ENCODE results near the gene NGLY1. TPM values are rescaled to one million over a fixed set of nuclear protein-coding genes. Genes with fewer than 3 reads are reported as not detected.
A peak's percentile ranks its signal among the peaks of the same experiment; 100 is the strongest.

Gene NGLY1
- total RNA-seq, 5 donors from 2014 or later (not counting 1 experiment from before 2014, with no cell fraction given), result 58.6 to 67.0 (median 61.4) TPM

GRCh38 chr3:25787689-25788088, 4.4 kb upstream of the NGLY1 start:
- CTCF ChIA-PET, result no interaction called here
- Mint-ChIP-seq H3K4me1 (peaks cover 50 to 51% (median 50%) of the 10 kb centered on the region in 3 donors), H3K27ac (no peak overlapping the region)

GRCh38 chr3:25785826-25786225, 2.6 kb upstream of the NGLY1 start:
- Histone ChIP-seq H3K27me3 (replicated peaks in 1 of 2; ENCODE audit: control insufficient read depth in 2 of 2, extremely low read depth in 1 of 2, insufficient read depth in 2 of 2, low read length in 1 of 2) (no peaks in the 10 kb centered on the region), H3K4me1 (ENCODE audit: control insufficient read depth in 1 of 2, extremely low read depth in 1 of 2, insufficient read depth in 2 of 2, low read length in 2 of 2) (peaks cover 22 to 25% of the 10 kb centered on the region in 2 experiments), H3K27ac (ENCODE audit: low read length) (no peak overlapping the region), H3K4me3 (ENCODE audit: control insufficient read depth in 1 of 2, extremely low read depth in 1 of 2, low read length in 1 of 2) (no peak overlapping the region), H3K36me3 (ENCODE audit: control insufficient read depth in 2 of 2, extremely low read depth in 1 of 2, insufficient read depth in 1 of 2, low read length in 1 of 2) (peaks cover 0 to 3% of the 10 kb centered on the region in 2 donors), H3K9me3 (no peaks in the 10 kb centered on the region)
- Mint-ChIP-seq H3K4me1 (peaks cover 48 to 52% (median 50%) of the 10 kb centered on the region in 3 donors), H3K4me3 (no peak overlapping the region), H3K27me3 (no peaks in the 10 kb centered on the region), H3K9me3 (no peaks in the 10 kb centered on the region), H3K36me3 (peaks cover under 1% of the 10 kb centered on the region), H3K27ac (no peak overlapping the region)
- WGBS (ENCODE audit: insufficient coverage), result no CpG with 5 or more reads among the region's 3 CpGs
- ChIA-PET POLR2A (interaction anchor here in 1 of 2 donors (0.6 kb wide), 1 partner anchor 48 kb away, joined by 11 read pairs; no protein-coding TSS in a partner anchor), CTCF (no interaction called here)
- DNase-seq (no peak), ATAC-seq (replicated peaks in 1 of 4) (no peak)

More at GRCh38 chr3:25787689-25788088, 4.4 kb upstream of the NGLY1 start:
- Mint-ChIP-seq H3K4me3 (peak overlapping the region in 1 of 3 donors; percentile 18), H3K9me3 (no peaks in the 10 kb centered on the region), H3K36me3 (peaks cover 2% of the 10 kb centered on the region), H3K27me3 (no peaks in the 10 kb centered on the region)
- no peaks in the 10 kb centered on the region for H3K27me3 ChIP-seq (replicated peaks in 1 of 2; ENCODE audit: control insufficient read depth in 2 of 2, extremely low read depth in 1 of 2, insufficient read depth in 2 of 2, low read length in 1 of 2)
- DNase-seq (no peak), ATAC-seq (replicated peaks in 1 of 4) (no peak)
- no peaks in the 10 kb centered on the region for H3K36me3 ChIP-seq (ENCODE audit: control insufficient read depth in 2 of 2, extremely low read depth in 1 of 2, insufficient read depth in 1 of 2, low read length in 1 of 2)
- POLR2A ChIA-PET, result no interaction called here
- WGBS (ENCODE audit: insufficient coverage), result 90% methylated on average over 2 of the region's 3 CpGs
- no peaks in the 10 kb centered on the region for H3K9me3 ChIP-seq
- H3K4me3 ChIP-seq (ENCODE audit: control insufficient read depth in 1 of 2, extremely low read depth in 1 of 2, low read length in 1 of 2), result no peak overlapping the region
- no peak overlapping the region for H3K27ac ChIP-seq (ENCODE audit: low read length)
- peaks cover 13 to 18% of the 10 kb centered on the region in 2 experiments for H3K4me1 ChIP-seq (ENCODE audit: control insufficient read depth in 1 of 2, extremely low read depth in 1 of 2, insufficient read depth in 2 of 2, low read length in 2 of 2)

GRCh38 chr3:25784971-25785370, 1.7 kb upstream of the NGLY1 start:
- H3K27ac Mint-ChIP-seq, result no peak overlapping the region
- H3K4me3 Mint-ChIP-seq, result peak overlapping the region in 2 of 3 donors; percentile 82 to 83

GRCh38 chr3:25783661-25784512, 644 bp upstream of the NGLY1 start:
- Mint-ChIP-seq H3K27ac (peak overlapping the region; percentile 22 to 55), H3K4me3 (peak overlapping the region; percentile 81 to 83 (median 82)), H3K9me3 (no peaks in the 10 kb centered on the region), H3K27me3 (no peaks in the 10 kb centered on the region), H3K4me1 (peaks cover 50 to 52% (median 50%) of the 10 kb centered on the region in 3 donors), H3K36me3 (no peaks in the 10 kb centered on the region)
- Histone ChIP-seq H3K36me3 (ENCODE audit: control insufficient read depth in 2 of 2, extremely low read depth in 1 of 2, insufficient read depth in 1 of 2, low read length in 1 of 2) (peaks cover 0 to 3% of the 10 kb centered on the region in 2 donors), H3K9me3 (no peaks in the 10 kb centered on the region), H3K27ac (ENCODE audit: low read length) (peak overlapping the region; percentile 72), H3K4me3 (ENCODE audit: control insufficient read depth in 1 of 2, extremely low read depth in 1 of 2, low read length in 1 of 2) (peak overlapping the region; percentile 69 to 84), H3K27me3 (replicated peaks in 1 of 2; ENCODE audit: control insufficient read depth in 2 of 2, extremely low read depth in 1 of 2, insufficient read depth in 2 of 2, low read length in 1 of 2) (no peaks in the 10 kb centered on the region), H3K4me1 (ENCODE audit: control insufficient read depth in 1 of 2, extremely low read depth in 1 of 2, insufficient read depth in 2 of 2, low read length in 2 of 2) (peaks cover 17 to 26% of the 10 kb centered on the region in 2 experiments)
- DNase-seq (peak in 4 of 35 experiments; percentile 1 to 4 (median 2)), ATAC-seq (replicated peaks in 1 of 4) (peak; percentile 14 to 45 (median 26))
- ChIA-PET CTCF (interaction anchor here (0.6 to 2.0 kb wide), 9 partner anchors 11 to 1839 kb away, joined by 3 to 11 read pairs (median 4); no protein-coding TSS in a partner anchor), POLR2A (interaction anchor here (0.6 to 1.3 kb wide), 3 partner anchors 18 to 134 kb away, joined by 3 to 7 read pairs (median 5); no protein-coding TSS in a partner anchor)
- 1% methylated on average over 10 of the region's 34 CpGs for WGBS (ENCODE audit: insufficient coverage)

More at GRCh38 chr3:25784971-25785370, 1.7 kb upstream of the NGLY1 start:
- peaks cover 0 to 3% of the 10 kb centered on the region in 2 donors for H3K36me3 ChIP-seq (ENCODE audit: control insufficient read depth in 2 of 2, extremely low read depth in 1 of 2, insufficient read depth in 1 of 2, low read length in 1 of 2)
- WGBS (ENCODE audit: insufficient coverage), result no CpG with 5 or more reads among the region's 1 CpG
- no peak overlapping the region for H3K27ac ChIP-seq (ENCODE audit: low read length)
- Mint-ChIP-seq H3K9me3 (no peaks in the 10 kb centered on the region), H3K4me1 (peaks cover 47 to 54% (median 50%) of the 10 kb centered on the region in 3 donors), H3K36me3 (no peaks in the 10 kb centered on the region), H3K27me3 (no peaks in the 10 kb centered on the region)
- no peak for ATAC-seq (replicated peaks in 1 of 4)
- no peaks in the 10 kb centered on the region for H3K27me3 ChIP-seq (replicated peaks in 1 of 2; ENCODE audit: control insufficient read depth in 2 of 2, extremely low read depth in 1 of 2, insufficient read depth in 2 of 2, low read length in 1 of 2)
- H3K4me1 ChIP-seq (ENCODE audit: control insufficient read depth in 1 of 2, extremely low read depth in 1 of 2, insufficient read depth in 2 of 2, low read length in 2 of 2), result peaks cover 23 to 26% of the 10 kb centered on the region in 2 experiments
- POLR2A ChIA-PET, result interaction anchor here in 1 of 2 donors (0.7 kb wide), 2 partner anchors 11 to 116 kb away, joined by 8 to 10 read pairs; no protein-coding TSS in a partner anchor
- DNase-seq, result no peak
- H3K9me3 ChIP-seq, result no peaks in the 10 kb centered on the region
- CTCF ChIA-PET, result no interaction called here
- H3K4me3 ChIP-seq (ENCODE audit: control insufficient read depth in 1 of 2, extremely low read depth in 1 of 2, low read length in 1 of 2), result no peak overlapping the region

DNA sequence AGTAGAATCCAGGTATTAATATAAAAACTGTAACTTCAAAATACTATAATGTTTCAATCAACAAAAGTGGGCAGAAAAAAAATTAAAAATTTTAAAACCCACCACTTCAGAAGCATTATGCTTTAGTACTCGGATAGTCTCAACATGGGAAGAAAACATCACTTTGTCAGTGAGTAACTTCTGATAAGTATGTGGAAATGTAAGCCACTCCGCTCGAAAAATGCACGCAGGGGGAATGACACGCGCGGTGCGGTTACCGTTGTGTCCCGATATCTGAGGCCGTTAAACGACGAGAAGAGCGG, 656 bp downstream of the NGLY1 start:
- Histone ChIP-seq H3K36me3 (ENCODE audit: control insufficient read depth in 2 of 2, extremely low read depth in 1 of 2, insufficient read depth in 1 of 2, low read length in 1 of 2) (peaks cover 0 to 6% of the 10 kb centered on the region in 2 donors), H3K27ac (ENCODE audit: low read length) (peak overlapping the region; percentile 79), H3K4me1 (ENCODE audit: control insufficient read depth in 1 of 2, extremely low read depth in 1 of 2, insufficient read depth in 2 of 2, low read length in 2 of 2) (peaks cover 17 to 26% of the 10 kb centered on the region in 2 experiments), H3K27me3 (replicated peaks in 1 of 2; ENCODE audit: control insufficient read depth in 2 of 2, extremely low read depth in 1 of 2, insufficient read depth in 2 of 2, low read length in 1 of 2) (no peaks in the 10 kb centered on the region), H3K4me3 (ENCODE audit: control insufficient read depth in 1 of 2, extremely low read depth in 1 of 2, low read length in 1 of 2) (peak overlapping the region; percentile 64 to 96), H3K9me3 (no peaks in the 10 kb centered on the region)
- peak overlapping the region; percentile 78 to 89 for H3K27ac Mint-ChIP-seq
- peak overlapping the region; percentile 83 to 90 (median 90) for H3K4me3 Mint-ChIP-seq
- DNase-seq (no peak), ATAC-seq (replicated peaks in 1 of 4) (no peak)
- H3K4me1 Mint-ChIP-seq, result peaks cover 40 to 49% (median 49%) of the 10 kb centered on the region in 3 donors
- ChIA-PET CTCF (interaction anchor here in 1 of 2 donors (1.3 to 2.0 kb wide), 2 partner anchors 45 to 134 kb away, joined by 4 to 6 read pairs; no protein-coding TSS in a partner anchor), POLR2A (no interaction called here)
- H3K36me3 Mint-ChIP-seq, result peaks cover 11% of the 10 kb centered on the region
- no peaks in the 10 kb centered on the region for H3K27me3 Mint-ChIP-seq
- no peaks in the 10 kb centered on the region for H3K9me3 Mint-ChIP-seq
- 0% methylated on average over 12 of the region's 14 CpGs for whole genome bisulfite sequencing (ENCODE audit: insufficient coverage)

DNA sequence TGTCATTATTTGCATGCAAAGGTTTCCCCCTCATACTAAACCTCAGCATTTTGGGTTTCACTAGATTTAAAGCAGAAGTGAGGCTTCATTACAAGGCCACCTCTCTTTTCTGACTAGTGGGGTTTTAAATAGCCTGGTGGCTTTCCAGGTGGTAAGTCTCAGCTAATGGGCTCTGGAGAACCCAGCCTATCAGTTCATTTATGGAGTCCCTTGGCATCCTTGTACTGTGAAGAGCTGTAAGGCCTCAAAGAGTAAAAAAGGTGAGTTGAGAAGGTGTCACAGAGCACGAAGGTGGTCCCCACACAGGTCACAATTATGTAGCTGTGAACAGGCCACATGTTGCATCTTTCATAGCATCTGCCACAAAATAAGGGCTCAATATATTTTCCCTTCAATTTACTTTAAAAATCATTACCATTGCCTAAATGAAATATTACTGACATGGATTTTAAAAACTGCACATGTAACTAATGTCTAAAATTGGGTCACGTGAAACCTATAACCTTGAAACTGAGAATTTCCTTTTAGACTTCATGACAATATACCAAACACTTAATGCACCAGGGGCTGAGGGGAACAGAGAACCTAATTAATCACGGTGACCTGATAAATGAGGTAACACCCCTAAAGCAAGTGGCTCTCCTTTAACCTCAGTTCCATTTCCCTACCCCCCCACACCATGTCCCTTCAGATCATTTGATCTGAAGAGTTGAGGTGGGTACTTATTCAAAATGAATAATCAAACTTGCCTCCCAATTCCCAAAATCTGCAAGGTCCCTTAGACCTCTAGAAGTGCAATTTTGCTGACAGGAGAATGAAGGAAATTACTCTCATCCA, 1.3 kb downstream of the NGLY1 start:
- CTCF ChIA-PET, result no interaction called here
- no peaks in the 10 kb centered on the region for H3K27me3 ChIP-seq (replicated peaks in 1 of 2; ENCODE audit: control insufficient read depth in 2 of 2, extremely low read depth in 1 of 2, insufficient read depth in 2 of 2, low read length in 1 of 2)
- no CpG with 5 or more reads among the region's 3 CpGs for WGBS (ENCODE audit: insufficient coverage)
- POLR2A ChIA-PET, result no interaction called here
- H3K36me3 ChIP-seq (ENCODE audit: control insufficient read depth in 2 of 2, extremely low read depth in 1 of 2, insufficient read depth in 1 of 2, low read length in 1 of 2), result peaks cover 0 to 9% of the 10 kb centered on the region in 2 donors
- H3K27ac Mint-ChIP-seq, result peak overlapping the region; percentile 78 to 89
- H3K4me1 Mint-ChIP-seq, result peaks cover 40 to 52% (median 52%) of the 10 kb centered on the region in 3 donors
- H3K4me3 ChIP-seq (ENCODE audit: control insufficient read depth in 1 of 2, extremely low read depth in 1 of 2, low read length in 1 of 2), result peak overlapping the region; percentile 64 to 96
- peak overlapping the region; percentile 79 for H3K27ac ChIP-seq (ENCODE audit: low read length)
- H3K4me3 Mint-ChIP-seq, result peak overlapping the region; percentile 83 to 90 (median 90)
- no peaks in the 10 kb centered on the region for H3K9me3 Mint-ChIP-seq
- no peaks in the 10 kb centered on the region for H3K9me3 ChIP-seq
- ATAC-seq (replicated peaks in 1 of 4), result no peak
- H3K27me3 Mint-ChIP-seq, result no peaks in the 10 kb centered on the region
- no peak for DNase-seq
- H3K4me1 ChIP-seq (ENCODE audit: control insufficient read depth in 1 of 2, extremely low read depth in 1 of 2, insufficient read depth in 2 of 2, low read length in 2 of 2), result peaks cover 17 to 26% of the 10 kb centered on the region in 2 experiments
- H3K36me3 Mint-ChIP-seq, result peaks cover 15% of the 10 kb centered on the region
